HG02943 (cell line): Measurements from ENCODE around the gene STX12.
"Not testable (repeated sequence)": the region's sequence is repeated elsewhere in the genome, so short reads cannot be mapped to it uniquely, and the experiment has no call there.

Experiments
- ATAC-seq: cut with Tn5 transposase; IDR thresholded peaks from one replicate; pipeline ENCODE4 v1.9.1; 2021; ENCODE audit warnings: mild to moderate bottlenecking, low read depth, moderate library complexity; ENCODE audit not compliant: unreplicated experiment

The STX12 gene

DNA sequence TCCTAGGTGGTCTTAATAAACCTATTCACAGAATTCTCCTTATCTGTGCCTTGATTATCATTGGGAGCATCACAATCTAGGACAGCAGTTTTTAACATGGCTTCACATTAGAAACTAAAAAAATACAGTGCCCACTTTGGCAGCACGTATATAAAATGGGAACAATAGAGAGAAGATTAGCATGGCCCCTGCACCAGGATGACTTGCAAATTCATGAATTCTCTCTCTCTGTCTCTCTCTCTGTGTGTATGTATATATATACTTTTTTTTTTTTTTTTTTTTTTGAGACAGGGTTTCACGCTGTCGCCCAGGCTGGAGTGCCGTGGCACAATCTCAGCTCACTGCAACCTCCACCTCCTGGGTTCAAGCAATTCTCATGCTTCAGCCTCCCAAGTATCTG, 51.4 kb downstream of the STX12 start:
- ATAC-seq = no peak

DNA sequence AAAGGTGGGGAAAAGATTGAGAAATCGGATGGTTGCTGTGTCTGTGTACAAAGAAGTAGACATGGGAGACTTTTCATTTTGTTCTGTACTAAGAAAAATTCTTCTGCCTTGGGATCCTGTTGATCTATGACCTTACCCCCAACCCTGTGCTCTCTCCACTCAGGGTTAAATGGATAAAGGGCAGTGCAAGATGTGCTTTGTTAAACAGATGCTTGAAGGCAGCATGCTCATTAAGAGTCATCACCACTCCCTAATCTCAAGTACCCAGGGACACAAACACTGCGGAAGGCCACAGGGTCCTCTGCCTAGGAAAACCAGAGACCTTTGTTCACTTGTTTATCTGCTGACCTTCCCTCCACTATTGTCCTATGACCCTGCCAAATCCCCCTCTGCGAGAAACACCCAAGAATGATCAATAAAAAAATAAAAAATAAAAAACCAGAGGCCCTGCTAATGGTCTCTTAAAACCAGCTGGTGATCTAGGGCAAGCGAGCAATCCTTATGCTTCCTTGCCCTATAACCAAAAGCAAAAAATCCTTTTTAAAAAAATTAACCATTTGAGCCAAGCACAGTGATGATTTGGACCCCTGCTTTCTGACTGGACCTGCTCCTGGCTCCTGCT, 56.4 kb downstream of the STX12 start:
- not testable (repeated sequence) for ATAC-seq

DNA sequence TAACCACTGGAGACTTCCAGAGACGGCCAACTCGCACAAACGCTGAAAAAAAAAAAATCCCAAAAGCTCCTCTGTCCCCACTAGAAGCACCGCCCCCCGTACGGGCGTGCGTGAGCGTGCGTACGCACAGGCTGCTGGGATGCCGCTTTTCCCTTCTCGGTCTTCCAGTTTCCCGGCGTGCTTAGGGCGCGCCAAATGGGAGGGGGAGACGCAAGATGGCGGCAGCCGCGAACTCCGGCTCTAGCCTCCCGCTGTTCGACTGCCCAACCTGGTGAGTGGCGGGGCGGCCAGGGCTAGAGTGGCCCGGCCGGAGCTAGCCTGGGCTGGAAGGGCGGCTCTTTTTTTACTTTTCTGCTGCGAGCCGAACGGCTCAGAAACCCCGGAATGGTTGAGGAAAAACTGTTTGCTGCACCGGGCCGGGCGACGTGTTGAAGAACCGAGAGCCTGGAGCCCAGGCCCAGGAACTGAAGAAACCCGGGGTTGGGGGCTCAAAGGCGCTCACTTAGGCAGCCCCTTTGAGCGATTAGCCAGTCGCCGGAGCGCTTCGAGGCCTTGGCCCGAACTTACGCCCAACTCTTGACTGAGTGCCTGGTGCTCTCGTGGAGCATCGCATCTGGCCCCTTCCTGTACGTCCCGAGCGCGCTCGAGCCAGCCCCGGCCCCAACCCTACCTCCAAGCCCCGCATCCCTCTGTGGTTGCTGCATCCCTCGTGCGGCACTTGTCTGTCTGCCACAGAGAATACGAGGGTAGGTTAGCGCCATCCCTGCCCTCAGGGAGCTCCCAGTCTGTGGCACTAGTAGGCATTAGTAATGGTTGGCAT, 57.8 kb downstream of the STX12 start, which contains the start of gene PPP1R8:
TSS of gene PPP1R8 (plus strand) at position 162 of the 820 bp plus-strand sequence. CDS start at position 216, 54 bp downstream.
- ATAC-seq = peak; percentile 92

DNA sequence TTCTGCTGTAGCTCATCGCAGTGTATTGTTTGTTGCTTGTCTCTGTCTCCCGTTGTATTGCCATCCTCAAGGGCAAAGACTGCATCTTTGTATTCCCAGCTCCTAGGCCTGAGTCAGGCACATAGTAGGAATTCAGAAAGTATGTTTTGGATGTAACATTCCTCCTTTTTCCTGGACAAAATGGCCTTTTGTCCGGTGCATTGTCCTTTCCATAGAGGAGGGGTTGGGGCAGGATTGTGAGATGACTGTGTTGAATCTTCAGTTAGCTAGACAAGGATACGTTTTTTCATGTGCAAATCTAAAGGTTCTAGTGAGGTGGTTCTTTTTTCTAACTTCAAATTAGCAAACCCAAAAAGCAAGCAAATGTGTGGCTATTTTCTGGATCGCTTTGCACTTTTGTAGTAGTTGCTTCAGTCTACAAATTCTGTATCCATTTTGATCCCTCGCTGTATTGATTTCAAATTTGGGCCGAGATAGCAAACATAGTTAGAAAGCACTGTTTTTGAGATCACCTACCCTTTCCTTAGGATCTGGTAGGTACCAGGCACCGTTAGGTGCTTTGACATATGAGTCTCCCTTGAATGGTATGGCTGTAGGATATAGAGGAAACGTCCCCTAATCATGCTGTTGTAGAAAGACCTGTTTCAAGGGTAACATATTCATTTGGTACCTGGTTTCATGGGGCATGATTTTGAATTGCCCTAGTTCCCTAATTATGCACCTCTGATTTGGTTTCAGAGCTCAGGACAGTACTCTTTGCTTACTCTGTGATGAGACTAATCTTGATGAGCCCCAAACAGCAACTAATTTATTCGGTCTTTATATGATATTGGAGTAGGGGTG, 58.8 kb downstream of the STX12 start:
- no peak for ATAC-seq

DNA sequence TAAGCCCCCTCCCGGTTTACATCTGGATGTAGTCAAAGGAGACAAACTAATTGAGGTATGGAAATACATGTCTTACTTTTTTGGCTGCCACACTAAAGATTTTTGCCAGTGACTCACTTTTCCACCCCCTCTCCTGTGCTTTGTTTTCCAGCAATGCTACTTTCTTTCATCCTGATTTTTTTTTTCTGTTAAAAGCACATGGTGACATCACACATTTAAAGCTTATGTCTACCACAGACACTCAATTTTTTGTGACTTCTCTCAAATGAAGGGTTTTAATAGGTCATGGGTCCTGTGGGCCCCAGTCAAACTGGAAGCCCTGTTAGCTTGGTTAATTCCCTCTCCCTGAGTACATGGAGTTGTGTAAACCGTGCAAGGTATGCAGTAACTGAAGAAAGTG, 59.7 kb downstream of the STX12 start:
- no peak for ATAC-seq

DNA sequence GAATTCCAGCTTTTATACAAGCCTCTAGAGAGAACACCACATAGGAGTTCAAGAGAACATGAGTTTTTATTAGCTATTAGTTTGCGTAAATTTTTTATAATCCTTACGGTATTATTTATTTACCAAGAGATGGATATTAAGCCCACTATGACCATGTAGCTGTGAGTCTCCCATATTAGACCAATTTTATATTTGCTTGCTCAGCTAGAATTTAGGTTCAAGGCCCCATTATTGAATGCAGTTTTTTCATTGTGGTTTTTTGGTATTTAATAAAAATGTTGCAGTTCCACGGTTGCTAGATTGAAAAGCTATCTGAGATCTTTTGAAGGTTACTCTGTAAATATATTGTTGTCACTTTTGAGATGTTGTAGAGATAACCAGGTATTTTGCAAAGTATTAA, 60.5 kb downstream of the STX12 start:
- ATAC-seq = no peak

DNA sequence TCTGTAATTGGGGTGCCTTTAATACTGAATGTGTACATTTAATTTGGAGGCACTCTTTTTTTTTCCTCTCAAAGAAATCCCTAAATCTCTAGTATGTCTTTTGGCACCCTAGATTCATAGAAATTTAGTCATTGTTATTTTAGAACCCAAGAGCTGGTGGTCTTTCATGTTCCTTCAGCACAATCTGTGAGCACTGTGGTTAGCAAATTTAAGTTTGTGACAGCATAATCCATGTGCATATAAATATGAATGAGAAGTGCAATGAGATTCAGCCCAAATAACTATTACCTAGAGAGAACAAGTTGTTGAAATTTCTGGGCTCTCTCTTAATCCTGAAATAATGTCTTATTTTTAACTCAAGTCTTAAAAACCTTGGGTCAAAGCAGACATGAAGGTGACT, 62.0 kb downstream of the STX12 start:
- ATAC-seq = no peak

DNA sequence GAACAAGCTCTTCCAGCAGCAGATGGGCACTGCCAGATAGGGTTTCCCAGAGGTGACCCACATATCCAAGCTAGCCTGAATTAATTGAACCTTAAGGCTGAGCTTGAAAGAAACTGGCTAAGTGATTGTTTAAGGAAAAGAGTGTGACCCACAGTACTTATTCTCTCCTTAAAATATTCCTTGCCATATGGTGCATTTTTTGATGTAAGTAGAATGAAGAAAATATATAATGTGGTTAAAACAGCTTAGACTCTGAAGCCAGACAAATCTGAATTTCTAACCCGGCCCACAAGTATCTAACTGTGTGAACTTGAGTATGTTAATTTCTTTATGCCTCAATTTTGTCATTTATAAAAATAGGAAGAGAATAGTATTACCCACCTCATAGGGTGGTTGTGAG, 62.5 kb downstream of the STX12 start:
- no peak for ATAC-seq

DNA sequence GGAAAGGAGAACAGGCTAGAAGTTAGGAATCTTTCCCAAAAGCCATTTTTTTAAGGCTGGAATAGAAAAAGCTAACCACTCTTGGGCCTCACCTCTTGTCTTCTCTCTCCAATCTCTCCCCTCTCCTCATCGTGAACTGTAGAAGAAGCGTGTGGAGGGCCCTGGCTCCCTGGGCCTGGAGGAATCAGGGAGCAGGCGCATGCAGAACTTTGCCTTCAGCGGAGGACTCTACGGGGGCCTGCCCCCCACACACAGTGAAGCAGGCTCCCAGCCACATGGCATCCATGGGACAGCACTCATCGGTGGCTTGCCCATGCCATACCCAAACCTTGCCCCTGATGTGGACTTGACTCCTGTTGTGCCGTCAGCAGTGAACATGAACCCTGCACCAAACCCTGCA, 76.9 kb downstream of the STX12 start:
- ATAC-seq = no peak

DNA sequence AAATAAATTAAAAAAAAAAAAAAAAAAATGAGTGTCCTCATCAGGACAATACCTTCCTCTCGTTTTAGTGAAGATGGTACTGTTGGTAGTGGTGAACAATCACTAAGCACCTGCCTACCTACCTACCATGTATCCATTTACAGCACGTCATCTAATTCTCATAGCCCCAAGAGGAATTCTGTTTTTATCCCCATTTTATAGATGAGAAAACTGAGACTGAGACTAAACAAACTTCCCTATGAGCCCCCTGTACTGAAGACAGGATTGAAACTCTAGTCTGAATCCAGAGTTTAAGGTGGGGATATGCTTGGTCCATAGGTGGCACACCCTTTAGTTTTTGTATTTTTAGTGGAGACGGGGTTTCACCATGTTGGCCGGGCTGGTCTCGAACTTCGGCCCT, 82.1 kb downstream of the STX12 start:
- no peak for ATAC-seq

DNA sequence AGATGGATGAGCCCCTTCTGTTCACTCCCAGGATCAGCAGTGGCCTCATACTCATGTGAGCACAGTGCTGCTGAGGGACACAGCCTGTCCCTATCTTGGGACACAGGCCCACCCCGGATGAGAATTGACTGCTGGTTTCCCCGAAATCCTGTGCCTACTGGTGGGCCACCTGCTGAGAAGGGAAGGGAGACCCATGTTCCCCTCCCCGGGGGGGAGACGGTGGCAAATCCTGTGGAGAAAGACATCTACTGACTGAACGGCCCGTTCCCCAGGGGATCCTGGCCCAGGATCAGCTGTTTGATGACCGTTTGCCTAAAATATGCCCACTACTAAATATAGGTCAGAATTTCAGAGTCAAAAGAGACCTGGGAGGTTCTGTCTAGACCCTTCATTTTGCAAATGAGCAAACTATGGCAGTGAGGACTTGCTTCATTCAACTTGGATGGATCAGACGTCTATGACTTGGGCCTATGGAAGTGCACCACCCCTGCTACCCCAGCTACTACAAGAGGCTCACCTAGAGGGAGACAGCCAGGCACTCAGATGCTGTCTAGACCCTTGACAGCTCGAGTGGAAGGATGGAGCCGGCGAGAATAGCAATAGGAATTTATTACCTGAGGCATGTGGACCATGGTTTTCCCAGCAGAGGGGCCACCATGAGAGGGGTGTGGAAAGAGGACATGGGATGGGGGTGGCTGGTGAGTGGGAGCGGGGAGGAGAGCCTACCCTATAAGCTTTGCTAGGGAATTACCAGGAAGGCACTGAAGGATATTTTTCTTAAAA, 83.7 kb downstream of the STX12 start:
- no peak for ATAC-seq

DNA sequence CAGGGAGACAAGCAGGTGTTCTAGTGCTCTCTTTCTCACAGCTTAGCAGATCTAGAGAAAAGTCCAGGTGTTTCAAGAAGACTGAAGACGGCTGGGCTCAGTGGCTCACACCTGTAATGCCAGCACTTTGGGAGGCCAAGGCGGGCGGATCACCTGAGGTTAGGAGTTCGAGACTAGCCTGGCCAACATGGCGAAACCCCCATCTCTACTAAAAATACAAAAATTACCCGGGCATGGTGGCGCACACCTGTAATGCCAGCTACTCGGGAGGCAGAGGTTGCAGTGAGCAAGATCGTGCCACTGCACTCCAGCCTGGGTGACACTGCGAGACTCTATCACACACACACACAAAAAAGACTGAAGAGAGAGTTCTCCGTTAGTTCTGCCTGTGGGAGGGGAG, 84.5 kb downstream of the STX12 start:
- ATAC-seq = not testable (repeated sequence)

DNA sequence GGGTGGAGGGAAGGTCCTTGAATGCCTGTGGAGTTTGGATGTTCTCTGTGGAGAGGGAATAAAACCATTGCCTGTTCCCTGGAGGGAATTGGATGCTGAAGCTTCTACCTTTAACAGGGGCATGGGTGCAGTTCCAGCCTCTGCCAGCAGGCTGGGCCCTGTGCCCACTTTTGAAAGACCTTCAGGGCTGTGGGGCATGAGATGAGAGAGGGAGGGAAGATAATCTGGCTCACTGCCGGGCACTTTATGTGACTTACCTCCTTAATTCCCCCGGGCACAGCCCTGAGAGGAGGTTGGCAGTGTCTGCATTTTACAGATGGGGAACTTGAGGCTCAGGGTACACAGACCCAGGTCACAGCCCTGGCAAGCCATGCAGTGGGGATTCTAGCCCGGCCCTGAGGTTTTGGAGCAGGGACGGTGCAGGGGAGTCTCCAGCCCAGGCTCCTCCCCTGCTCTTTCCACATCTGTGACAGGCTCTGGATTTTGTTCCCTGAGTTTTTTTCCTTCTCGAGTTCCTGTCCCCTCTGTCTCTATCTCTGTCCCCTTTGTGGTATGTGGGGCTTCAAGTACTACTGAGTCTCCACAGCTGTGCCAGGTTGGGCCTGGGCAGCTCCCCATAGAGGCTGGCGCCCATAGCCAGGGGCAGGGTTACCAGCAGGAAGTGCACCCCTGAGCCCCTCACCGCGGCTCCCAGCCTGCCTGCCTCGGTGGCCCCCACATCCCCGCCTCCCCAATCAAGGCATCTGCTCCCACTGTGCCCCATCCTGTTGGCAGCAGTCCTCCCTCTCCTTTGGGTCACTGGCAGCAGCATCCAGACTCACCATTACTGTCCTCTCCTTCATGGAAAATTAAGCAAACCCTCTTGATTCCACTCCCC, 85.3 kb downstream of the STX12 start:
- ATAC-seq = no peak

DNA sequence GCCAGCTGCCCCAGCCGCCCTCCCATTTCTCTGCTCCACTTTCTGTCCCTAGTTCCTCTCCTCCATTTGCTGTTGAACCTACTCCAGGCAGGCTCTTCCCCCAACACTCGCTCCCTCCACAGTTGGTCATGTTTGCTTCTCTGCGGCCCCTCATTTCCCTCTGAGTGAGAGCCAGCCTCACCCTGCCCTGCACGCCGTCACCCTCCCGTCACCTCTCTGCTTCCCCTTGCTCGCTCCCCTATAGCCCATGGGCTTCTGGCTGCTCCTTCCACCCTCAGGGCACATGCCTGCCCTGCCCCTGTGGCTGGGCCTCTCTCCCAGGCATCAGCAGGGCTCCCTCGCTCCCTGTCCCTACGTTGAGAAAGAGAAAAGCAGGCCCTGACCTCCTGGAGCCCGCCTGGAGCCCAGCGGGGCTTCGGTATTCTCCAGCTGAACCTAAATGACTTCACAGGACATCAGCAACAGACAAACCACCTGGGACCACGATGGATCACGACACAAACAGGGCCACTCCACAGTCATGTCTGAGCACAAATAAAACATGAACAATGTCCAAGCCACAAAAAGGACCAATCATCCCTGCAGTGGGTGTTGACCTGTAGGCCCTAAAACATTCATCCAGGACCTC, 86.0 kb downstream of the STX12 start:
- no peak for ATAC-seq

DNA sequence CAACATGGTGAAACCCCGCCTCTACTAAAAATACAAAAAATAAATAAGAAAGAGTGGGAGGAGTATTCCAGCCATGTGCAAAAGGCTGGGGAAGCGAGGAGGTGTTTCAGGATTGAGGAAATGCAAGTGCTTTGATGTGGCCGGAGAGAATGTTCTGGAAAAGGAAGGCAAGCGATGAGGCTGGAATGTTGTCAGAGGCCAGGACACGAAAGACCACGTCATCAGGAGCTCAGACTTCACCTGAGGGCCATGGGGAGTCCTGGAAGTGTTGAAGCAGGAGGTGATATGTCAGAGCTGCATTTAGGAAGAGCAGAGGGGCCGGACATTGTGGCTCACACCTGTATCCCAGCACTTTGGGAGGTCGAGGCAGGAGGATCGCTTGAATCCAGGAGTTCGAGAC, 88.4 kb downstream of the STX12 start:
- ATAC-seq = no peak

DNA sequence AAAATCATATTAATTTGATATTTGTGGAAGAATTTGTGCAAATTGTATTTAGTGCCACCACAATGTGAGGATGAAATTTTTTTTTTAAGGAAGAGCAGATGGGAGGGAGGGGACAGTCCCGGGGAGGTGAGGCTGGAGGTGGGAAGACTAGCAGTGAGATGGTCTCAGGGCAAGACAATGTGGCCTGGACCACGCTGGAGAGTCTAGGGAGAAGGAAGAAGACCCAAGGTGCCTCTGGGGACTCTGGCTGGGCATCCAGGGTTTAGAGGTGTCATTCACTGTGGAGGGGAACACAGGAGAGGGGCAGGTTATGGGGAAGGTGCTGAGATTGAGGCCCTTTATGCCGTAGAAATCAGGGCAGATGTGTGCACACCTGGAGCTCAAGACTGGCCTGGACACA, 89.0 kb downstream of the STX12 start:
- ATAC-seq = no peak

DNA sequence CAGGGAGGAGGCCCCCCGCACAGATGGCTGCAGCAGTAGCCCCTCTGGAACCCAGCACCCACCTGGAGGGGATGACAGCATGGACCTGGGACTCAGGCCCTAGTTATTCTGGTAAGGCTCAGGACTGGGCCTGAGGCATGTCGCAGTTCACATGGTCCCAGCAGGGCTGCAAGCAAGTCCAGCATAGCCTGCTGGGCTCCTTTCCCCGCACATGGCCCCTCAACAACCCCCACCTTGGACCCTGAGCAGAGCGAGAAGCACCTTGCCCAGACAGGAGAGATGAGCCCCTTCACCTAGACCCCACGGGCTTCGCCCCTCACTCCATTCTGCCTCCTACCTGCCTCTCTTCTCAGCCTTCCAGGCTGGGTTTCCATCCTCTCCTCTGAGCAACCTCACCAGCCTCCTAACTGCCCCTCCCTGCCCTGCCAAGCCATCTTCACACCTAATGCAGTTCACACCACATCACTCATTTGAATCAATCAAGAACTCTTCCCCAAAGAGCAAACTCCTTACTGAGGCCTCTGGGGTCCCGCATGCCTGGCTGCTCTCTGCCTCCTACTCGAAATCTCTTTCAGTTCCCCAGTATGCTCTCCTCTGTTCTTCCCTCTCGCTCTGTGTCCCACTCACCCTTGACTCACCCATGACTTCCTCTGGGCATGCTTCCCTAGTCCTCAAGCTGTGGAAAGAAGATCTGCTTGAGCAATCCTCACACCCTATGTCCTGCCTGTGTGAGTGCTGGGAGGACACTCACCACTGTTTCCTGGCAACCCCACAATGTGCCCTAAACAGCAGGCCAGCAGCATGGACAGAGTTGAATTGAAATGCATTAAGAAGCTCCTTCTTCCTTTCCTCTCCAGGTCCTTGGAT, 89.9 kb downstream of the STX12 start:
- no peak for ATAC-seq

DNA sequence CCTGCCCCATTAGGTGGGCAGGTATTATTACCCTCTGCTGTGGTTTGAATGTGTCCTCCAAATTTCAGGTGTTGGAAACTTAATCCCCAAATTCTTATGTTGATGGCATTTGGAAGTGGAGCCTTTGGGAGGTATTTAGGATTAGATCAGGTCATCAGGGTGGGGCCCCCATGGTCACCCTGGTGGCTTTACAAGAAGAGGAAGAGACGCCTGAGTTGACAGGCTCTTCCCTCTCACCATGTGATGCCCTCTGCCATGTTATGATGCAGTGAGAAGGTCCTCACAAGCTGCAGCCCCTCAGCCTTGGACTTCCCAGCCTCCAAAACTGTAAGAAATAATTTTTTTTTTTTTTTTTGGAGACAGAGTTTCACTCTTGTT, 90.5 kb downstream of the STX12 start:
- ATAC-seq = no peak
